ENCODE measurements around the gene RAB22A.

Gene RAB22A, protein sequence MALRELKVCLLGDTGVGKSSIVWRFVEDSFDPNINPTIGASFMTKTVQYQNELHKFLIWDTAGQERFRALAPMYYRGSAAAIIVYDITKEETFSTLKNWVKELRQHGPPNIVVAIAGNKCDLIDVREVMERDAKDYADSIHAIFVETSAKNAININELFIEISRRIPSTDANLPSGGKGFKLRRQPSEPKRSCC

DNA sequence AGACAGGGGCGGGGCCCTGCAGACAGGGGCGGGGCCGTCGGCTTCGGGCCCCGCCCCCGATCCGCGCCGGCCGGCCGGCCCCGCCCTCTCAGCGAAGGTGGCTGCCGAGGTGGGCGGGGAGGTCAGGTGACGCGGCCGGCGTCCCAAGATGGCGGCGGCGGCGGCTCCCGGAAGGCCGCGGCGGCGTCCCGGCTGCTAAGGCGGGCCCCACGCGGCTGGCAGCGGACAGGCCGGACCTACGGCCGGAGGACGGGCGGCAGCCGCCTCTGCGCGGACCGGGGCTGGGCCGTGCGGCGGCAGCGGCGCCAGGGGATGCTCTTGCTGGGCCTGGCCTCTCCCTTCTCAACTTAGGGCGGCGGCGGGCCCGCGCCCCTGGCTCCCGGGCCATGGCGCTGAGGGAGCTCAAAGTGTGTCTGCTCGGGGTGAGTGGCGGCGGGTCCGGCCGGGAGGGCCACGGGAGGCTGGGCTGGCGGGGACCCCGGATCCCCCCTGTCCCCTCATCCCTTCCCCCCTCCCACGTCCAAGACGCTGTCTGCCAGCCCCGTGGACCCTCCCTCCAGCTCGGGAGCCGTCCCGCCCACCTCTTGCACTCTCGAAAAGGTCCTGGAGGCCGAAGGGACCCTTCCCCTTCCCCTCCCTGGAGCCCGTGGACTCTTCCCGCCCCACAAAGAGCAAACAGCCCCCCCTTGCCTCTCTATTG is at the start of gene RAB22A:
Gene RAB22A (plus strand): TSS at position 125 of the 700 bp plus-strand sequence. CDS start 262 bp downstream, at position 387.
- DNase-seq (ENCODE audit: low read depth, low spot score) = no peak
- POLR2A ChIA-PET = no interaction called here
- CTCF ChIA-PET = interaction anchor here (1.0 kb wide), 1 partner anchor 138 kb away, joined by 4 read pairs; no protein-coding TSS in a partner anchor
- TF ChIP-seq, protein P1, sequence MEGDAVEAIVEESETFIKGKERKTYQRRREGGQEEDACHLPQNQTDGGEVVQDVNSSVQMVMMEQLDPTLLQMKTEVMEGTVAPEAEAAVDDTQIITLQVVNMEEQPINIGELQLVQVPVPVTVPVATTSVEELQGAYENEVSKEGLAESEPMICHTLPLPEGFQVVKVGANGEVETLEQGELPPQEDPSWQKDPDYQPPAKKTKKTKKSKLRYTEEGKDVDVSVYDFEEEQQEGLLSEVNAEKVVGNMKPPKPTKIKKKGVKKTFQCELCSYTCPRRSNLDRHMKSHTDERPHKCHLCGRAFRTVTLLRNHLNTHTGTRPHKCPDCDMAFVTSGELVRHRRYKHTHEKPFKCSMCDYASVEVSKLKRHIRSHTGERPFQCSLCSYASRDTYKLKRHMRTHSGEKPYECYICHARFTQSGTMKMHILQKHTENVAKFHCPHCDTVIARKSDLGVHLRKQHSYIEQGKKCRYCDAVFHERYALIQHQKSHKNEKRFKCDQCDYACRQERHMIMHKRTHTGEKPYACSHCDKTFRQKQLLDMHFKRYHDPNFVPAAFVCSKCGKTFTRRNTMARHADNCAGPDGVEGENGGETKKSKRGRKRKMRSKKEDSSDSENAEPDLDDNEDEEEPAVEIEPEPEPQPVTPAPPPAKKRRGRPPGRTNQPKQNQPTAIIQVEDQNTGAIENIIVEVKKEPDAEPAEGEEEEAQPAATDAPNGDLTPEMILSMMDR (IDR thresholded peaks at IDR 0.05; ENCODE audit: insufficient read depth, low read length, missing control alignments) = no peak
- peak within 1 kb of the TSS; percentile 83 for H3K4me3 ChIP-seq (ENCODE audit: low read depth, low read length)

DNA sequence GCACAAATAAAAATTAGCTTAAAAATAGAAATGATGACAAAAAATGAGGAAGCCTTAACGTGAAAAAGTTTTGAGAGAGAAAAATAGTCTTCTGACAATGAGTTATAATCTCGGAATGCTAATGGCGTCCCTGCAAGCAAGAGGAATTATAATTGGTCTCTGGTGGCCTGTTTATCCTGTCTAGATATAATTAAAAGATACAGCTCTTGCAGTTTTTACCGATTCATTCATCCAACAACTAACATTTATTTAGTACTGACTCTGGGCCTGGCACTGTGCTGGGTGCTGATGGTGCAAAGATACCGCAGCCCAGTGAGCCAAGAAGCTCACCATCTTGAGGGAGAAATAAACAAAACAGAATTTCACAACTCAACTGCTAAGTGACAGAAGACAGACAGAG is 49.5 kb upstream of the RAB22A start:
- CTCF ChIA-PET = interaction anchor here (1.5 to 1.9 kb wide), 2 partner anchors 23 to 25 kb away, joined by 4 to 7 read pairs; no protein-coding TSS in a partner anchor
- DNase-seq (ENCODE audit: low read depth, low spot score) = no peak
- TF ChIP-seq, protein P1 (IDR thresholded peaks at IDR 0.05; ENCODE audit: insufficient read depth, low read length, missing control alignments) = no peak
- POLR2A ChIA-PET = interaction anchor here (1.6 kb wide), 1 partner anchor 12 kb away, joined by 6 read pairs; no protein-coding TSS in a partner anchor
- H3K4me3 ChIP-seq (ENCODE audit: low read depth, low read length) = no peak overlapping the region

GRCh38 chr20:58261660-58262059 is 47.9 kb upstream of the RAB22A start:
- CTCF ChIA-PET = interaction anchor here (1.0 kb wide), 1 partner anchor 11 kb away, joined by 3 read pairs; no protein-coding TSS in a partner anchor
- H3K4me3 ChIP-seq (ENCODE audit: low read depth, low read length) = no peak overlapping the region
- TF ChIP-seq, protein P1 (IDR thresholded peaks at IDR 0.05; ENCODE audit: insufficient read depth, low read length, missing control alignments) = no peak
- POLR2A ChIA-PET = no interaction called here
- no peak for DNase-seq (ENCODE audit: low read depth, low spot score)

GRCh38 chr20:58264271-58264670 is 45.2 kb upstream of the RAB22A start:
- CTCF ChIA-PET = no interaction called here
- TF ChIP-seq, protein P1 (IDR thresholded peaks at IDR 0.05; ENCODE audit: insufficient read depth, low read length, missing control alignments) = no peak
- POLR2A ChIA-PET = no interaction called here
- no peak overlapping the region for H3K4me3 ChIP-seq (ENCODE audit: low read depth, low read length)
- no peak for DNase-seq (ENCODE audit: low read depth, low spot score)

GRCh38 chr20:58267389-58268215 is 41.9 kb upstream of the RAB22A start:
- no peak for DNase-seq (ENCODE audit: low read depth, low spot score)
- H3K4me3 ChIP-seq (ENCODE audit: low read depth, low read length) = no peak overlapping the region
- ChIA-PET CTCF (interaction anchor here (0.9 to 1.2 kb wide), 3 partner anchors 21 to 180 kb away, joined by 3 read pairs; no protein-coding TSS in a partner anchor), POLR2A (no interaction called here)
- TF ChIP-seq, protein P1 (IDR thresholded peaks at IDR 0.05; ENCODE audit: insufficient read depth, low read length, missing control alignments) = no peak
